ENCODE data around the gene RCSD1. TPM values are rescaled to one million over a fixed set of nuclear protein-coding genes. Genes with fewer than 3 reads are reported as not detected.

RCSD1 gene
- total RNA-seq, 1 experiment from 2014 or later = 0.50 TPM

DNA sequence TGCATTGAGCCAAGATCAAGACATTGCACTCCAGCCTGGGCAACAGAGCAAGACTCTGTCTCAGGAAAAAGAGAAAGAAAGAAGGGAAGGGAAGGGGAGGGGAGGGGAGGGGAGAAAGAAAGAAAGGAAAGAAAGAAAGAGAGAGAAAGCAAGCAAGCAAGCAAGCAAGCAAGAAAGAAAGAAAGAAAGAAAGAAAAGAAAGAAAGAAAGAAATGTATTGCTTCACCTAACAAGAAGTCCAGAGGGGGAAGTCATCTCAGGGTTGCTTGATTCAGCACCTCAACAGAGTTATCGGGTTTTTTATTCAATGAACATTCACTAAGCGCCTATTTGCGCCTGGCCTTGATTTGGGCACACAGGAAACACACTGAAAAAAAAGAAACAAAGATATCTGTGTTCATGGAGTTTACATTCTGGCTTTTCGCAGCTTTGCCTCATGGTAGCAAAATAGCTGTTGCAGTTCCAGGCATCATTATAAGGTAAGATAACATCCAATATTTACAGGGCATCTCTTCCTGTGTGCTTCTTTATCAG, 8.2 kb upstream of the RCSD1 start:
- CTCF ChIA-PET = no interaction called here
- peaks cover 30% of the 10 kb centered on the region for H3K27me3 Mint-ChIP-seq (ENCODE audit: low read depth)

DNA sequence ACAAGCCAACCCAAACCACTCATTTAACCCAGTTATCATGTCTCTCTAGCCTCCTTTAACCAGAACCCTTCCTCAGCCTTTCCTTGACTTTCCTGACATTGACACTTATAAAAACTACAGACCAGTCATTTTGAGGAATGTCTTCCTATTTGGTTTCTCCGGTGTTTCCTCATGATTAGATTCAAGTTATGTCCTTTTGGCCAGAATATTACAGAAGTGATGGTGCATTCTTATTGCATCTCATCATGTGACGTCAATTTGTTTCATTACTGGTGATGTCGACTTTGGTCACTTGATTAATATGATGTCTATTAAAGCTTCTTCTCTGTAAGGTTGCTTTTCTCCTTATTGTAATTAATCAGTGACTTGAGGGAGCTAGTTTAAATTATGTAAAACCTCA, 6.1 kb upstream of the RCSD1 start:
- peaks cover 14% of the 10 kb centered on the region for H3K9me3 Mint-ChIP-seq
- H3K4me3 Mint-ChIP-seq = no peak overlapping the region
- peaks cover 46% of the 10 kb centered on the region for H3K27me3 Mint-ChIP-seq (ENCODE audit: low read depth)
- ATAC-seq (no peak), DNase-seq (ENCODE audit: low spot score) (no peak)
- ChIA-PET POLR2A (no interaction called here), CTCF (no interaction called here)
- no peak overlapping the region for H3K27ac Mint-ChIP-seq
- 0 out of 2 replicates have a peak, but pooled peaks cover 4% of the 10 kb centered on the region for H3K36me3 Mint-ChIP-seq
- no peaks in the 10 kb centered on the region for H3K4me1 Mint-ChIP-seq
- TF ChIP-seq NR1H2 (CRISPR knock-in tag; IDR thresholded peaks at IDR 0.05) = no peak
- TF ChIP-seq RELA (CRISPR knock-in tag; IDR thresholded peaks at IDR 0.05; ENCODE audit: borderline replicate concordance) = no peak
- no peak for TF ChIP-seq NFYB (CRISPR knock-in tag; conservative IDR thresholded peaks at IDR 0.05; ENCODE audit: low read depth)
- no peak for TF ChIP-seq TP53 (CRISPR knock-in tag; IDR thresholded peaks at IDR 0.05)
- no peak for TF ChIP-seq ZNF416 (CRISPR knock-in tag; IDR thresholded peaks at IDR 0.05)
- TF ChIP-seq, protein P1, sequence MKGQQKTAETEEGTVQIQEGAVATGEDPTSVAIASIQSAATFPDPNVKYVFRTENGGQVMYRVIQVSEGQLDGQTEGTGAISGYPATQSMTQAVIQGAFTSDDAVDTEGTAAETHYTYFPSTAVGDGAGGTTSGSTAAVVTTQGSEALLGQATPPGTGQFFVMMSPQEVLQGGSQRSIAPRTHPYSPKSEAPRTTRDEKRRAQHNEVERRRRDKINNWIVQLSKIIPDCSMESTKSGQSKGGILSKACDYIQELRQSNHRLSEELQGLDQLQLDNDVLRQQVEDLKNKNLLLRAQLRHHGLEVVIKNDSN (CRISPR knock-in tag; IDR thresholded peaks at IDR 0.05) = no peak
- TF ChIP-seq PRRX2 (CRISPR knock-in tag; IDR thresholded peaks at IDR 0.05) = no peak

More for the DNA sequence above, 8.2 kb upstream of the RCSD1 start:
- ATAC-seq (no peak), DNase-seq (ENCODE audit: low spot score) (no peak)
- 0 out of 2 replicates have a peak, but pooled peaks cover 4% of the 10 kb centered on the region for H3K36me3 Mint-ChIP-seq
- peaks cover 19% of the 10 kb centered on the region for H3K4me1 Mint-ChIP-seq
- no peak overlapping the region for H3K4me3 Mint-ChIP-seq
- POLR2A ChIA-PET = no interaction called here
- no peak overlapping the region for H3K27ac Mint-ChIP-seq
- H3K9me3 Mint-ChIP-seq = peaks cover 14% of the 10 kb centered on the region
- no peak for TF ChIP-seq ZNF121 (CRISPR knock-in tag; IDR thresholded peaks at IDR 0.05)
- no peak for TF ChIP-seq NFE2L1 (CRISPR knock-in tag; IDR thresholded peaks at IDR 0.05)
- TF ChIP-seq ZNF396 (CRISPR knock-in tag; IDR thresholded peaks at IDR 0.05; ENCODE audit: borderline replicate concordance) = no peak
- TF ChIP-seq, protein P2, sequence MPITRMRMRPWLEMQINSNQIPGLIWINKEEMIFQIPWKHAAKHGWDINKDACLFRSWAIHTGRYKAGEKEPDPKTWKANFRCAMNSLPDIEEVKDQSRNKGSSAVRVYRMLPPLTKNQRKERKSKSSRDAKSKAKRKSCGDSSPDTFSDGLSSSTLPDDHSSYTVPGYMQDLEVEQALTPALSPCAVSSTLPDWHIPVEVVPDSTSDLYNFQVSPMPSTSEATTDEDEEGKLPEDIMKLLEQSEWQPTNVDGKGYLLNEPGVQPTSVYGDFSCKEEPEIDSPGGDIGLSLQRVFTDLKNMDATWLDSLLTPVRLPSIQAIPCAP (CRISPR knock-in tag; IDR thresholded peaks at IDR 0.05) = no peak
- TF ChIP-seq, protein P3, sequence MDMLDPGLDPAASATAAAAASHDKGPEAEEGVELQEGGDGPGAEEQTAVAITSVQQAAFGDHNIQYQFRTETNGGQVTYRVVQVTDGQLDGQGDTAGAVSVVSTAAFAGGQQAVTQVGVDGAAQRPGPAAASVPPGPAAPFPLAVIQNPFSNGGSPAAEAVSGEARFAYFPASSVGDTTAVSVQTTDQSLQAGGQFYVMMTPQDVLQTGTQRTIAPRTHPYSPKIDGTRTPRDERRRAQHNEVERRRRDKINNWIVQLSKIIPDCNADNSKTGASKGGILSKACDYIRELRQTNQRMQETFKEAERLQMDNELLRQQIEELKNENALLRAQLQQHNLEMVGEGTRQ (CRISPR knock-in tag; IDR thresholded peaks at IDR 0.05) = no peak
- no peak for TF ChIP-seq ESRRA (CRISPR knock-in tag; IDR thresholded peaks at IDR 0.05; ENCODE audit: borderline replicate concordance)

DNA sequence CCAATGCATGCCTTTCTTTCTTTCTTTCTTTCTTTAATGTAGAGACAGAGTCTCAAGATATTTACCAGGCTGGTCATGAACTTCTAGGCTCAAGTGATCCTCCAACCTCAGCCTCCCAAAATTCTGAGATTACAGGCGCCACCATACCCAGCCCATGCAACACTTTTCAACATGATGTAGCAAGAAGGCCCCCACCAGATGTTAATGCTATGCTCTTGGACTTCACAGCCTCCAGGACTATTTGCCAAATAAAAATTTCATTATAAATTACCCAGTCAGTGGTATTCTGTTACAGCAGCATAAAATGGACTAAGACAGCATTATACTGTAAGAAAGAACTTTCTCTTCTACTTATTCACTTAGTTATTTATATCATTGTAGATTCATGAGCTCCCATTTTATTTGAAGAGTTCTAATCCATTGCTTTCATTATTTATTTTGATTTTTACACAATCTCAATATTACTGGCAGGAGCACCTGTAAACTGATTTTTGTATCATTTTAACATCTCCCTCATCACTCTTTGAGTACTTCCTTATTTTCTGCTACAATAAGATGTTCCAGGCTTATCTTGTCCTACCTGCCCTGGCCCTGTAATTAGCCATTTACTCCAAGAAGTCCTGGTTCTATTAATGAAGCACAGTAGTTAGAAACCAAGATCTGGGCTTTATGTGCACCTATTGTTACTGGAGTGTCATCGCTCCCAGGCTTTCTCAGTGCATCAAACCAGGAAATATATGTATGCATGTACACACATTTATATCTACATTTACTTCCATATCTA, 4.8 kb upstream of the RCSD1 start:
- ChIA-PET POLR2A (no interaction called here), CTCF (no interaction called here)
- 0 out of 2 replicates have a peak, but pooled peaks cover 4% of the 10 kb centered on the region for H3K36me3 Mint-ChIP-seq
- peaks cover 14% of the 10 kb centered on the region for H3K9me3 Mint-ChIP-seq
- H3K27me3 Mint-ChIP-seq (ENCODE audit: low read depth) = peaks cover 57% of the 10 kb centered on the region
- ATAC-seq (no peak), DNase-seq (ENCODE audit: low spot score) (no peak)
- H3K4me1 Mint-ChIP-seq = peaks cover 7% of the 10 kb centered on the region
- no peak for TF ChIP-seq CREB1 (CRISPR knock-in tag; IDR thresholded peaks at IDR 0.05)
- TF ChIP-seq, protein P2 (CRISPR knock-in tag; IDR thresholded peaks at IDR 0.05) = no peak
- TF ChIP-seq OVOL2 (CRISPR knock-in tag; IDR thresholded peaks at IDR 0.05; ENCODE audit: borderline replicate concordance) = no peak
- TF ChIP-seq ZNF671 (CRISPR knock-in tag; IDR thresholded peaks at IDR 0.05) = no peak
- TF ChIP-seq ZNF138 (CRISPR knock-in tag; conservative IDR thresholded peaks at IDR 0.05) = no peak
- H3K4me3 Mint-ChIP-seq = no peak overlapping the region
- H3K27ac Mint-ChIP-seq = no peak overlapping the region

DNA sequence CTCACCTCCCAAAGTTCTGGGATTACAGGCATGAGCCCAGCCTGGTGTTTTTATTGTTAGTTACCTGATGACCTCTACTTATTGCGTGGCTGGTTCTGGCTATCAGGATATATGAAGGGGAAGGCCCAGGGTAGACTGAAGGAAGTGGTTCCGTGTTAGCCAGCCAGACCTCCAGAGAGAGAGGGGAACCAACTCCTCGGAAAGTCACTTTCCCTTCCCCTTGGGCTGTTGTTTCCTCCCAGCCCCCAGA, 2.5 kb upstream of the RCSD1 start:
- Mint-ChIP-seq H3K36me3 (0 out of 2 replicates have a peak, but pooled peaks cover 4% of the 10 kb centered on the region), H3K27me3 (ENCODE audit: low read depth) (peaks cover 73% of the 10 kb centered on the region)
- CTCF ChIA-PET = no interaction called here

More for the DNA sequence above, 2.5 kb upstream of the RCSD1 start:
- DNase-seq (ENCODE audit: low spot score) (no peak), ATAC-seq (no peak)
- TF ChIP-seq ATF1 (CRISPR knock-in tag; IDR thresholded peaks at IDR 0.05) (no peak), ZNF138 (CRISPR knock-in tag; conservative IDR thresholded peaks at IDR 0.05) (no peak), CREM (CRISPR knock-in tag; IDR thresholded peaks at IDR 0.05) (no peak), ZNF671 (CRISPR knock-in tag; IDR thresholded peaks at IDR 0.05) (no peak), IRF2 (CRISPR knock-in tag; IDR thresholded peaks at IDR 0.05; ENCODE audit: borderline replicate concordance, low read depth) (no peak)
- TF ChIP-seq, protein P4, sequence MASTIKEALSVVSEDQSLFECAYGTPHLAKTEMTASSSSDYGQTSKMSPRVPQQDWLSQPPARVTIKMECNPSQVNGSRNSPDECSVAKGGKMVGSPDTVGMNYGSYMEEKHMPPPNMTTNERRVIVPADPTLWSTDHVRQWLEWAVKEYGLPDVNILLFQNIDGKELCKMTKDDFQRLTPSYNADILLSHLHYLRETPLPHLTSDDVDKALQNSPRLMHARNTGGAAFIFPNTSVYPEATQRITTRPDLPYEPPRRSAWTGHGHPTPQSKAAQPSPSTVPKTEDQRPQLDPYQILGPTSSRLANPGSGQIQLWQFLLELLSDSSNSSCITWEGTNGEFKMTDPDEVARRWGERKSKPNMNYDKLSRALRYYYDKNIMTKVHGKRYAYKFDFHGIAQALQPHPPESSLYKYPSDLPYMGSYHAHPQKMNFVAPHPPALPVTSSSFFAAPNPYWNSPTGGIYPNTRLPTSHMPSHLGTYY (CRISPR knock-in tag; IDR thresholded peaks at IDR 0.05) = no peak
- POLR2A ChIA-PET = no interaction called here
- Mint-ChIP-seq H3K27ac (no peak overlapping the region), H3K4me3 (no peak overlapping the region), H3K9me3 (peaks cover 14% of the 10 kb centered on the region), H3K4me1 (peaks cover 25% of the 10 kb centered on the region)

All from WTC11 (cell line).